HCT116 (cell line): ENCODE measurements around the gene TMC1. TPM values are rescaled to one million over a fixed set of nuclear protein-coding genes. Genes with fewer than 3 reads are reported as not detected.
A peak's percentile ranks its signal among the peaks of the same experiment; 100 is the strongest.

Experiments used
- ATAC-seq: fragments of 200-7000 bp; cut with Tn5 transposase; 2 replicates; pipeline ENCODE4 v1.9.1; 2020; ENCODE audit warnings: mild to moderate bottlenecking, moderate library complexity
- BruUV-seq: library from RNA; stranded (reverse); fragments of 400-500 nt; replicated peaks from 2 replicates; lab custom pipeline; 2021; lab: Mats Ljungman, UMichigan
- CTCF ChIA-PET: fragments of 300-600 bp; sonication (Branson Sonifier 250); formaldehyde crosslinking; loops from one replicate; lab custom pipeline; 2021; ENCODE audit warnings: antibody characterized with exemption; lab: Charles Lee
- POLR2A ChIA-PET: fragments of 300-600, 350-600 bp; sonication (Branson Sonifier 250); formaldehyde crosslinking; loops from one replicate; lab custom pipeline; 2021; ENCODE audit warnings: antibody characterized with exemption; lab: Charles Lee
- RAD21 ChIA-PET, 2 experiments: fragments of 300-600 bp; sonication (Branson Sonifier 250); formaldehyde crosslinking; loops; one replicate each; lab custom pipeline; 2023; ENCODE audit warnings: low total read pairs in 2 of 2; ENCODE audit not compliant: uncharacterized antibody in 2 of 2, unreplicated experiment in 2 of 2, low non-redundant PET in 1 of 2; lab: Charles Lee
- DNase-seq: peaks from one replicate; pipeline ENCODE4 v3.0.0-alpha.2; 2010; ENCODE audit warnings: low read depth, low spot score
- H2AFZ ChIP-seq: fragments of 200-600 bp; shearing (Covaris generic), sonication (generic); 2 replicates; pipeline ENCODE4 v1.6.1; 2017; ENCODE audit warnings: low read depth, mixed run types, mixed read lengths, antibody characterized with exemption, low read length; ENCODE audit not compliant: poor library complexity, severe bottlenecking
- H3K27ac ChIP-seq: 2 replicates; pipeline ENCODE4 v1.5.1; 2012; ENCODE audit warnings: low read depth, low read length
- H3K27me3 ChIP-seq: fragments of 200-600 bp; sonication (generic); 2 replicates; pipeline ENCODE4 v1.6.1; 2016; ENCODE audit warnings: mixed run types, low read length, mixed read lengths; ENCODE audit not compliant: insufficient read depth
- H3K36me3 ChIP-seq, 2 experiments: fragments of 200-500 bp in 1 of 2; fragments of 200-600 bp in 1 of 2; sonication (Bioruptor generic) in 1 of 2; sonication (generic) in 1 of 2; 2 replicates each; pipeline versions ENCODE4 v1.5.1 to v1.6.1; 2014 to 2016; ENCODE audit warnings: low read length in 2 of 2, inconsistent platforms in 1 of 2, mixed read lengths in 1 of 2, mixed run types in 1 of 2; ENCODE audit not compliant: insufficient read depth in 2 of 2, control insufficient read depth in 1 of 2
- H3K4me1 ChIP-seq, 2 experiments: fragments of 200-600 bp in 1 of 2; sonication (generic) in 1 of 2; 2 replicates each; pipeline versions ENCODE4 v1.5.1 to v1.6.1; 2012 to 2017; ENCODE audit warnings: low read length in 2 of 2, inconsistent platforms in 1 of 2, mild to moderate bottlenecking in 1 of 2, mixed read lengths in 1 of 2, mixed run types in 1 of 2, moderate library complexity in 1 of 2; ENCODE audit not compliant: insufficient read depth in 2 of 2, control insufficient read depth in 1 of 2
- H3K4me2 ChIP-seq: fragments of 200-600 bp; sonication (generic); 2 replicates; pipeline ENCODE4 v1.6.1; 2017; ENCODE audit warnings: mixed run types, low read length, mixed read lengths
- H3K4me3 ChIP-seq, 2 experiments: fragments of 200-600 bp in 1 of 2; sonication (generic) in 1 of 2; replicated peaks in 1 of 2; 2 replicates each; pipeline ENCODE4 v1.5.1; 2011 to 2016; ENCODE audit warnings: low read length in 2 of 2, control low read depth in 1 of 2, low read depth in 1 of 2, mild to moderate bottlenecking in 1 of 2, mixed read lengths in 1 of 2, mixed run types in 1 of 2
- H3K79me2 ChIP-seq: fragments of 200-600 bp; sonication (generic); 2 replicates; pipeline ENCODE4 v1.6.1; 2017; ENCODE audit warnings: mild to moderate bottlenecking, mixed run types, low read length, moderate library complexity, mixed read lengths; ENCODE audit not compliant: insufficient read depth
- H3K9ac ChIP-seq: fragments of 200-600 bp; sonication (generic); 2 replicates; pipeline ENCODE4 v1.6.1; 2016; ENCODE audit warnings: low read length, mixed read lengths
- H3K9me2 ChIP-seq: fragments of 200-600 bp; sonication (generic), shearing (Covaris generic); 2 replicates; pipeline ENCODE4 v1.6.1; 2017; ENCODE audit warnings: mixed run types, mild to moderate bottlenecking, moderate library complexity; ENCODE audit not compliant: insufficient read depth
- H3K9me3 ChIP-seq, 2 experiments: fragments of 200-500 bp in 1 of 2; fragments of 200-600 bp in 1 of 2; sonication (Bioruptor generic) in 1 of 2; sonication (generic) in 1 of 2; 2 replicates each; pipeline ENCODE4 v1.6.1; 2014 to 2017; ENCODE audit warnings: low read length in 2 of 2, mixed read lengths in 2 of 2, inconsistent platforms in 1 of 2, low read depth in 1 of 2, mild to moderate bottlenecking in 1 of 2, mixed run types in 1 of 2, moderate library complexity in 1 of 2; ENCODE audit not compliant: control insufficient read depth in 1 of 2, insufficient read depth in 1 of 2
- H4K20me1 ChIP-seq: fragments of 200-600 bp; sonication (generic), shearing (Covaris generic); 2 replicates; pipeline ENCODE4 v1.6.1; 2017; ENCODE audit warnings: mixed run types, mild to moderate bottlenecking, moderate library complexity; ENCODE audit not compliant: insufficient read depth
- CBX3 ChIP-seq: IDR thresholded peaks from 2 replicates; pipeline ENCODE4 v1.6.1; 2012; ENCODE audit warnings: low read depth
- EZH2phosphoT487 ChIP-seq: fragments of 200-600 bp; IDR thresholded peaks from 2 replicates; pipeline ENCODE4 v1.6.1; 2018; ENCODE audit warnings: antibody characterized with exemption, borderline replicate concordance
- POLR2AphosphoS5 ChIP-seq: IDR thresholded peaks from 2 replicates; pipeline ENCODE4 v1.6.1; 2011; ENCODE audit warnings: mild to moderate bottlenecking, low read depth, low read length, moderate library complexity
- SRF ChIP-seq: IDR thresholded peaks from 2 replicates; pipeline ENCODE4 v1.6.1; 2012; ENCODE audit warnings: low read depth
- ZFX ChIP-seq: fragments of 450-650 bp; IDR thresholded peaks from 2 replicates; pipeline ENCODE4 v1.6.1; 2017
- intact Hi-C: fragments of 100-400 bp; cut with micrococcal nuclease; formaldehyde crosslinking; loops from 2 replicates; pipeline ENCODE4 v1.10.0; 2022
- total RNA-seq: library from RNA; stranded (reverse); gene quantifications from one replicate; pipeline ENCODE4 v1.2.1, GENCODE V29; 2021; ENCODE audit not compliant: unreplicated experiment
- TF ChIP-seq, protein P1 (sequence below): IDR thresholded peaks from 2 replicates; pipeline ENCODE4 v1.6.1; 2011; ENCODE audit warnings: mild to moderate bottlenecking, low read length, moderate library complexity; ENCODE audit not compliant: insufficient replicate concordance; ENCODE audit errors: extremely low read depth

The TMC1 gene
- total RNA-seq, 1 experiment from 2014 or later: 0.57 TPM

GRCh38 chr9:72529531-72529930, 8.1 kb downstream of the TMC1 start:
- no TSS peak for BruUV-seq
- POLR2A ChIA-PET: interaction anchor here (1.5 kb wide), 1 partner anchor 164 kb away, joined by 4 read pairs; the partner anchor contains the start of gene ZFAND5
- CTCF ChIA-PET: no interaction called here
- Histone ChIP-seq H3K4me2 (no peak overlapping the region), H3K4me1 (peaks cover 27 to 42% of the 10 kb centered on the region in 2 experiments), H4K20me1 (no peaks in the 10 kb centered on the region), H3K9me2 (no peaks in the 10 kb centered on the region), H3K36me3 (no peaks in the 10 kb centered on the region), H3K9me3 (no peaks in the 10 kb centered on the region), H3K79me2 (no peaks in the 10 kb centered on the region), H3K27ac (no peak overlapping the region), H3K4me3 (no peak overlapping the region), H3K9ac (no peak overlapping the region), H2AFZ (no peak overlapping the region), H3K27me3 (no peaks in the 10 kb centered on the region)
- RAD21 ChIA-PET: no interaction called here
- TF ChIP-seq EZH2phosphoT487: no peak
- ATAC-seq (no peak), DNase-seq (no peak)
- intact Hi-C loops: no loop called here

GRCh38 chr9:72533322-72533721, 11.9 kb downstream of the TMC1 start:
- no peak overlapping the region for H3K4me3 ChIP-seq
- DNase-seq: no peak
- H3K9me2 ChIP-seq: no peaks in the 10 kb centered on the region
- no peaks in the 10 kb centered on the region for H3K79me2 ChIP-seq
- intact Hi-C loops: no loop called here
- RAD21 ChIA-PET: no interaction called here
- no peak overlapping the region for H3K9ac ChIP-seq
- H3K36me3 ChIP-seq: no peaks in the 10 kb centered on the region
- no peak for TF ChIP-seq EZH2phosphoT487
- no peak for TF ChIP-seq POLR2AphosphoS5
- TF ChIP-seq, protein P1, sequence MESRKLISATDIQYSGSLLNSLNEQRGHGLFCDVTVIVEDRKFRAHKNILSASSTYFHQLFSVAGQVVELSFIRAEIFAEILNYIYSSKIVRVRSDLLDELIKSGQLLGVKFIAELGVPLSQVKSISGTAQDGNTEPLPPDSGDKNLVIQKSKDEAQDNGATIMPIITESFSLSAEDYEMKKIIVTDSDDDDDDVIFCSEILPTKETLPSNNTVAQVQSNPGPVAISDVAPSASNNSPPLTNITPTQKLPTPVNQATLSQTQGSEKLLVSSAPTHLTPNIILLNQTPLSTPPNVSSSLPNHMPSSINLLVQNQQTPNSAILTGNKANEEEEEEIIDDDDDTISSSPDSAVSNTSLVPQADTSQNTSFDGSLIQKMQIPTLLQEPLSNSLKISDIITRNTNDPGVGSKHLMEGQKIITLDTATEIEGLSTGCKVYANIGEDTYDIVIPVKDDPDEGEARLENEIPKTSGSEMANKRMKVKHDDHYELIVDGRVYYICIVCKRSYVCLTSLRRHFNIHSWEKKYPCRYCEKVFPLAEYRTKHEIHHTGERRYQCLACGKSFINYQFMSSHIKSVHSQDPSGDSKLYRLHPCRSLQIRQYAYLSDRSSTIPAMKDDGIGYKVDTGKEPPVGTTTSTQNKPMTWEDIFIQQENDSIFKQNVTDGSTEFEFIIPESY: no peak
- TF ChIP-seq SRF: no peak
- no peak for TF ChIP-seq CBX3
- no peak for TF ChIP-seq ZFX
- TF ChIP-seq, all 23 proteins: peak for 0
- ChIA-PET POLR2A (interaction anchor here (1.2 kb wide), 1 partner anchor 168 kb away, joined by 3 read pairs; the partner anchor contains the start of gene ZFAND5), CTCF (interaction anchor here (0.6 kb wide), 1 partner anchor 20 kb away, joined by 4 read pairs; no protein-coding TSS in a partner anchor)
- Histone ChIP-seq H3K4me1 (peaks cover 0 to 4% of the 10 kb centered on the region in 2 experiments; a peak in 1 of 4 replicates), H3K9me3 (no peaks in the 10 kb centered on the region), H3K27me3 (no peaks in the 10 kb centered on the region), H3K4me2 (no peak overlapping the region), H4K20me1 (no peaks in the 10 kb centered on the region), H2AFZ (no peak overlapping the region), H3K27ac (no peak overlapping the region)
- no TSS peak for BruUV-seq
- peak; percentile 44; the same call in 1 of the 2 replicates for ATAC-seq
